Tibial nerve (tissue), 4 donors: ENCODE results near the gene LIPG.

Experiments
- EP300 ChIP-seq, 2 donors: sonication (generic); formaldehyde crosslinking; IDR thresholded peaks; one replicate each; pipeline ENCODE4 v1.6.1; 2017; ENCODE audit warnings: antibody characterized with exemption in 2 of 2, mild to moderate bottlenecking in 1 of 2
- POLR2A ChIP-seq, 2 donors: fragments of 450-650 bp; IDR thresholded peaks; one replicate each; pipeline ENCODE4 v1.6.1; 2017; ENCODE audit warnings: antibody characterized with exemption in 2 of 2, mild to moderate bottlenecking in 2 of 2, moderate library complexity in 2 of 2
- TF ChIP-seq, protein P1 (sequence below), 5 experiments: fragments of 200-600 bp in 3 of 5; fragments of 450-650 bp in 2 of 5; sonication (generic) in 3 of 5; IDR thresholded peaks; one replicate each; pipeline ENCODE4 v1.5.1; 2016 to 2019; ENCODE audit warnings: antibody characterized with exemption in 5 of 5, mild to moderate bottlenecking in 3 of 5, moderate library complexity in 2 of 5

GRCh38 chr18:49609256-49610021, 47.6 kb downstream of the LIPG start:
- TF ChIP-seq, protein P1, sequence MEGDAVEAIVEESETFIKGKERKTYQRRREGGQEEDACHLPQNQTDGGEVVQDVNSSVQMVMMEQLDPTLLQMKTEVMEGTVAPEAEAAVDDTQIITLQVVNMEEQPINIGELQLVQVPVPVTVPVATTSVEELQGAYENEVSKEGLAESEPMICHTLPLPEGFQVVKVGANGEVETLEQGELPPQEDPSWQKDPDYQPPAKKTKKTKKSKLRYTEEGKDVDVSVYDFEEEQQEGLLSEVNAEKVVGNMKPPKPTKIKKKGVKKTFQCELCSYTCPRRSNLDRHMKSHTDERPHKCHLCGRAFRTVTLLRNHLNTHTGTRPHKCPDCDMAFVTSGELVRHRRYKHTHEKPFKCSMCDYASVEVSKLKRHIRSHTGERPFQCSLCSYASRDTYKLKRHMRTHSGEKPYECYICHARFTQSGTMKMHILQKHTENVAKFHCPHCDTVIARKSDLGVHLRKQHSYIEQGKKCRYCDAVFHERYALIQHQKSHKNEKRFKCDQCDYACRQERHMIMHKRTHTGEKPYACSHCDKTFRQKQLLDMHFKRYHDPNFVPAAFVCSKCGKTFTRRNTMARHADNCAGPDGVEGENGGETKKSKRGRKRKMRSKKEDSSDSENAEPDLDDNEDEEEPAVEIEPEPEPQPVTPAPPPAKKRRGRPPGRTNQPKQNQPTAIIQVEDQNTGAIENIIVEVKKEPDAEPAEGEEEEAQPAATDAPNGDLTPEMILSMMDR (IDR thresholded peaks at IDR 0.05): no peak
- TF ChIP-seq EP300 (IDR thresholded peaks at IDR 0.05) (no peak), POLR2A (IDR thresholded peaks at IDR 0.05) (no peak)
